ENCODE measurements around the gene TRAPPC12. TPM values are rescaled to one million over a fixed set of nuclear protein-coding genes. Genes with fewer than 3 reads are reported as not detected.
"Not testable (repeated sequence)": the region's sequence is repeated elsewhere in the genome, so short reads cannot be mapped to it uniquely, and the experiment has no call there.

The TRAPPC12 gene
- total RNA-seq, 2 experiments from 2014 or later, result 60.0 to 73.1 TPM

GRCh38 chr2:3435445-3435844 is 56.0 kb downstream of the TRAPPC12 start:
- peaks cover 2% of the 10 kb centered on the region for H3K4me1 Mint-ChIP-seq
- POLR2A ChIA-PET, result no interaction called here

GRCh38 chr2:3440477-3440876 is 61.0 kb downstream of the TRAPPC12 start:
- intact Hi-C loops (cut with DNase I, micrococcal nuclease), result no loop called here
- DNase-seq, result no peak
- no peaks in the 10 kb centered on the region for H3K27me3 Mint-ChIP-seq
- CTCF ChIA-PET, result interaction anchor here (1.0 to 1.8 kb wide), 4 partner anchors 13 to 263 kb away, joined by 3 to 10 read pairs (median 4); no protein-coding TSS in a partner anchor
- no peaks in the 10 kb centered on the region for H3K9me3 Mint-ChIP-seq (ENCODE audit: low read depth)
- no peak overlapping the region for H3K4me3 Mint-ChIP-seq
- H3K36me3 Mint-ChIP-seq (ENCODE audit: low read depth), result peaks cover 2% of the 10 kb centered on the region
- H3K27ac Mint-ChIP-seq, result no peak overlapping the region
- POLR2A ChIA-PET, result no interaction called here
- no peak for ATAC-seq
- H3K4me1 Mint-ChIP-seq, result peaks cover 10% of the 10 kb centered on the region

More at GRCh38 chr2:3435445-3435844, 56.0 kb downstream of the TRAPPC12 start:
- ATAC-seq, result no peak
- Mint-ChIP-seq H3K27me3 (no peaks in the 10 kb centered on the region), H3K36me3 (ENCODE audit: low read depth) (peaks cover 6% of the 10 kb centered on the region), H3K4me3 (no peak overlapping the region), H3K9me3 (ENCODE audit: low read depth) (no peaks in the 10 kb centered on the region), H3K27ac (no peak overlapping the region)
- no peak for DNase-seq
- CTCF ChIA-PET, result no interaction called here
- intact Hi-C loops (cut with DNase I, micrococcal nuclease), result no loop called here

GRCh38 chr2:3441465-3441864 is 62.0 kb downstream of the TRAPPC12 start:
- DNase-seq (no peak), ATAC-seq (no peak)
- Mint-ChIP-seq H3K27me3 (no peaks in the 10 kb centered on the region), H3K36me3 (ENCODE audit: low read depth) (peaks cover 8% of the 10 kb centered on the region), H3K4me3 (no peak overlapping the region), H3K9me3 (ENCODE audit: low read depth) (no peaks in the 10 kb centered on the region), H3K27ac (no peak overlapping the region), H3K4me1 (peaks cover 10% of the 10 kb centered on the region)
- CTCF ChIA-PET, result interaction anchor here (2.1 to 2.7 kb wide), 2 partner anchors 18 to 20 kb away, joined by 11 to 13 read pairs; no protein-coding TSS in a partner anchor
- intact Hi-C loops (cut with DNase I, micrococcal nuclease), result no loop called here
- POLR2A ChIA-PET, result interaction anchor here (0.6 kb wide), 1 partner anchor 209 kb away, joined by 3 read pairs; no protein-coding TSS in a partner anchor

- ATAC-seq (peak; percentile 33), DNase-seq (no peak)
- Mint-ChIP-seq H3K27ac (no peak overlapping the region), H3K9me3 (ENCODE audit: low read depth) (no peaks in the 10 kb centered on the region), H3K27me3 (no peaks in the 10 kb centered on the region), H3K36me3 (ENCODE audit: low read depth) (peaks cover 8% of the 10 kb centered on the region), H3K4me1 (peaks cover 10% of the 10 kb centered on the region), H3K4me3 (no peak overlapping the region)
- intact Hi-C loops (cut with DNase I, micrococcal nuclease), result no loop called here
- POLR2A ChIA-PET, result interaction anchor here (0.6 kb wide), 1 partner anchor 208 kb away, joined by 3 read pairs; no protein-coding TSS in a partner anchor
- CTCF ChIA-PET, result interaction anchor here (0.5 to 2.7 kb wide), 4 partner anchors 12 to 116 kb away, joined by 3 to 13 read pairs (median 7); partner anchors contain the start of gene RNASEH1
These were observed 62.7 kb downstream of the TRAPPC12 start for GRCh38 chr2:3442185-3442584.

- ChIA-PET POLR2A (no interaction called here), CTCF (interaction anchor here (0.7 to 2.7 kb wide), 4 partner anchors 10 to 20 kb away, joined by 3 to 13 read pairs (median 7); no protein-coding TSS in a partner anchor)
- DNase-seq (no peak), ATAC-seq (no peak)
- Mint-ChIP-seq H3K4me3 (no peak overlapping the region), H3K27ac (no peak overlapping the region), H3K27me3 (no peaks in the 10 kb centered on the region), H3K36me3 (ENCODE audit: low read depth) (peaks cover 13% of the 10 kb centered on the region), H3K9me3 (ENCODE audit: low read depth) (no peaks in the 10 kb centered on the region), H3K4me1 (peaks cover 10% of the 10 kb centered on the region)
- intact Hi-C loops (cut with DNase I, micrococcal nuclease), result no loop called here
These were observed 63.6 kb downstream of the TRAPPC12 start for GRCh38 chr2:3443083-3443482.

GRCh38 chr2:3443506-3444084 is 64.1 kb downstream of the TRAPPC12 start:
- CTCF ChIA-PET, result interaction anchor here (0.7 to 2.7 kb wide), 4 partner anchors 9 to 20 kb away, joined by 3 to 13 read pairs (median 7); no protein-coding TSS in a partner anchor
- Mint-ChIP-seq H3K4me3 (no peak overlapping the region), H3K4me1 (peaks cover 10% of the 10 kb centered on the region), H3K27me3 (no peaks in the 10 kb centered on the region), H3K9me3 (ENCODE audit: low read depth) (no peaks in the 10 kb centered on the region), H3K27ac (no peak overlapping the region), H3K36me3 (ENCODE audit: low read depth) (peaks cover 13% of the 10 kb centered on the region)
- DNase-seq, result no peak
- ATAC-seq, result no peak
- intact Hi-C loops (cut with DNase I, micrococcal nuclease), result no loop called here
- POLR2A ChIA-PET, result no interaction called here

GRCh38 chr2:3445891-3446290 is 66.4 kb downstream of the TRAPPC12 start:
- Mint-ChIP-seq H3K4me1 (peaks cover 3% of the 10 kb centered on the region), H3K36me3 (ENCODE audit: low read depth) (peaks cover 21% of the 10 kb centered on the region), H3K27me3 (no peaks in the 10 kb centered on the region), H3K27ac (no peak overlapping the region), H3K9me3 (ENCODE audit: low read depth) (no peaks in the 10 kb centered on the region), H3K4me3 (no peak overlapping the region)
- intact Hi-C loops (cut with DNase I, micrococcal nuclease), result no loop called here
- CTCF ChIA-PET, result no interaction called here
- POLR2A ChIA-PET, result no interaction called here
- ATAC-seq (no peak), DNase-seq (no peak)

GRCh38 chr2:3446381-3446780 is 66.9 kb downstream of the TRAPPC12 start:
- ATAC-seq (no peak), DNase-seq (no peak)
- H3K4me1 Mint-ChIP-seq, result no peaks in the 10 kb centered on the region
- no peak overlapping the region for H3K27ac Mint-ChIP-seq
- H3K9me3 Mint-ChIP-seq (ENCODE audit: low read depth), result no peaks in the 10 kb centered on the region
- peaks cover 21% of the 10 kb centered on the region for H3K36me3 Mint-ChIP-seq (ENCODE audit: low read depth)
- no peak overlapping the region for H3K4me3 Mint-ChIP-seq
- ChIA-PET POLR2A (no interaction called here), CTCF (no interaction called here)
- H3K27me3 Mint-ChIP-seq, result no peaks in the 10 kb centered on the region
- intact Hi-C loops (cut with DNase I, micrococcal nuclease), result no loop called here

GRCh38 chr2:3447186-3447585 is 67.7 kb downstream of the TRAPPC12 start:
- H3K9me3 Mint-ChIP-seq (ENCODE audit: low read depth); H3K4me1 Mint-ChIP-seq; intact Hi-C loops (cut with DNase I, micrococcal nuclease); H3K27ac Mint-ChIP-seq; POLR2A ChIA-PET; H3K4me3 Mint-ChIP-seq; H3K27me3 Mint-ChIP-seq; DNase-seq; ATAC-seq: not testable (repeated sequence)
- peaks cover 21% of the 10 kb centered on the region for H3K36me3 Mint-ChIP-seq (ENCODE audit: low read depth)
- CTCF ChIA-PET, result interaction anchor here (0.6 kb wide), 1 partner anchor 141 kb away, joined by 4 read pairs; no protein-coding TSS in a partner anchor

- POLR2A ChIA-PET, result no interaction called here
- intact Hi-C loops (cut with DNase I, micrococcal nuclease), result no loop called here
- CTCF ChIA-PET, result no interaction called here
- ATAC-seq (no peak), DNase-seq (no peak)
- H3K9me3 Mint-ChIP-seq (ENCODE audit: low read depth), result no peaks in the 10 kb centered on the region
- H3K36me3 Mint-ChIP-seq (ENCODE audit: low read depth), result peaks cover 23% of the 10 kb centered on the region
- H3K4me1 Mint-ChIP-seq, result no peaks in the 10 kb centered on the region
- no peak overlapping the region for H3K4me3 Mint-ChIP-seq
- H3K27ac Mint-ChIP-seq, result no peak overlapping the region
- no peaks in the 10 kb centered on the region for H3K27me3 Mint-ChIP-seq
These were observed 68.4 kb downstream of the TRAPPC12 start for GRCh38 chr2:3447789-3448317.

- intact Hi-C loops (cut with DNase I, micrococcal nuclease); ATAC-seq; H3K27me3 Mint-ChIP-seq; POLR2A ChIA-PET; DNase-seq; H3K27ac Mint-ChIP-seq; H3K4me1 Mint-ChIP-seq; H3K4me3 Mint-ChIP-seq; H3K9me3 Mint-ChIP-seq (ENCODE audit: low read depth): not testable (repeated sequence)
- H3K36me3 Mint-ChIP-seq (ENCODE audit: low read depth), result peaks cover 23% of the 10 kb centered on the region
- CTCF ChIA-PET, result interaction anchor here (0.6 kb wide), 1 partner anchor 92 kb away, joined by 3 read pairs; no protein-coding TSS in a partner anchor
These were observed 69.0 kb downstream of the TRAPPC12 start for GRCh38 chr2:3448441-3448911.

GRCh38 chr2:3449086-3449485 is 69.6 kb downstream of the TRAPPC12 start:
- H3K4me1 Mint-ChIP-seq, result no peaks in the 10 kb centered on the region
- DNase-seq, result no peak
- intact Hi-C loops (cut with DNase I, micrococcal nuclease), result no loop called here
- H3K9me3 Mint-ChIP-seq (ENCODE audit: low read depth), result no peaks in the 10 kb centered on the region
- H3K27me3 Mint-ChIP-seq, result no peaks in the 10 kb centered on the region
- ChIA-PET POLR2A (no interaction called here), CTCF (interaction anchor here (0.6 to 0.7 kb wide), 3 partner anchors 53 to 379 kb away, joined by 3 read pairs; no protein-coding TSS in a partner anchor)
- H3K4me3 Mint-ChIP-seq, result no peak overlapping the region
- no peak for ATAC-seq
- peaks cover 23% of the 10 kb centered on the region for H3K36me3 Mint-ChIP-seq (ENCODE audit: low read depth)
- H3K27ac Mint-ChIP-seq, result no peak overlapping the region

All from activated CD4-positive, alpha-beta T cell treated with anti-CD3 and anti-CD28 coated beads for 36 hours (primary cell).